SK-N-SH (cell line): ENCODE data around the gene ZNF248. TPM values are rescaled to one million over a fixed set of nuclear protein-coding genes. Genes with fewer than 3 reads are reported as not detected.

ENCODE experiments used
- CTCF ChIA-PET: fragments of 300-600, 350-600 bp; formaldehyde crosslinking; extraction: SDS; loops from one replicate; lab custom pipeline; 2021; lab: Yijun Ruan, JAX
- POLR2A ChIA-PET: fragments of 350-600 bp; sonication (Branson Sonifier 250); formaldehyde crosslinking; extraction: SDS; loops from one replicate; lab custom pipeline; 2020; ENCODE audit warnings: antibody characterized with exemption, inconsistent platforms; lab: Yijun Ruan, JAX
- DNase-seq: peaks from one replicate; pipeline ENCODE4 v3.0.0; 2012
- H2AFZ ChIP-seq: fragments of 200-600 bp; sonication (generic); 2 replicates; pipeline ENCODE4 v1.8.1; 2016; ENCODE audit warnings: antibody characterized with exemption, mild to moderate bottlenecking, low read depth
- H3F3A ChIP-seq: fragments of 200-600 bp; sonication (generic); replicated peaks from 2 replicates; pipeline ENCODE3; 2016; ENCODE audit warnings: antibody characterized with exemption, mild to moderate bottlenecking; ENCODE audit not compliant: insufficient read depth
- H3K27ac ChIP-seq, 2 experiments: fragments of 200-500 bp in 1 of 2; fragments of 200-600 bp in 1 of 2; sonication (Bioruptor generic) in 1 of 2; sonication (generic), shearing (Covaris generic) in 1 of 2; 2 replicates each; pipeline versions ENCODE4 v1.5.1 to v1.6.1; 2014 to 2016; ENCODE audit warnings: low read depth in 2 of 2, inconsistent platforms in 1 of 2, low read length in 1 of 2, mild to moderate bottlenecking in 1 of 2, mixed read lengths in 1 of 2
- H3K27me3 ChIP-seq: fragments of 200-600 bp; sonication (generic), shearing (Covaris generic); 2 replicates; pipeline ENCODE4 v1.6.1; 2016; ENCODE audit warnings: mixed run types; ENCODE audit not compliant: insufficient read depth
- H3K36me3 ChIP-seq, 2 experiments: fragments of 200-500 bp in 1 of 2; fragments of 200-600 bp in 1 of 2; sonication (Bioruptor generic) in 1 of 2; sonication (generic) in 1 of 2; replicated peaks in 1 of 2; 2 replicates each; pipeline versions ENCODE3 to v1.5.1; 2014 to 2016; ENCODE audit warnings: low read length in 1 of 2, mild to moderate bottlenecking in 1 of 2; ENCODE audit not compliant: insufficient read depth in 2 of 2, control insufficient read depth in 1 of 2
- H3K4me1 ChIP-seq, 2 experiments: fragments of 200-500 bp in 1 of 2; fragments of 200-600 bp in 1 of 2; sonication (Bioruptor generic) in 1 of 2; sonication (generic), shearing (Covaris generic) in 1 of 2; 2 replicates each; pipeline versions ENCODE4 v1.5.1 to v1.6.1; 2014 to 2016; ENCODE audit warnings: low read depth in 1 of 2, low read length in 1 of 2, mixed run types in 1 of 2; ENCODE audit not compliant: insufficient read depth in 2 of 2, control insufficient read depth in 1 of 2
- H3K4me2 ChIP-seq: fragments of 200-600 bp; sonication (generic), shearing (Covaris generic); 2 replicates; pipeline ENCODE4 v1.6.1; 2017; ENCODE audit warnings: mixed run types
- H3K4me3 ChIP-seq, 2 experiments: fragments of 200-500 bp in 1 of 2; fragments of 200-600 bp in 1 of 2; sonication (Bioruptor generic) in 1 of 2; sonication (generic), shearing (Covaris generic) in 1 of 2; 2 replicates each; pipeline versions ENCODE4 v1.5.1 to v1.8.1; 2014 to 2016; ENCODE audit warnings: low read depth in 2 of 2, inconsistent platforms in 1 of 2, low read length in 1 of 2, mild to moderate bottlenecking in 1 of 2, mixed read lengths in 1 of 2, moderate library complexity in 1 of 2
- H3K79me2 ChIP-seq: fragments of 200-600 bp; sonication (generic); 2 replicates; pipeline ENCODE4 v1.8.1; 2017; ENCODE audit warnings: mild to moderate bottlenecking; ENCODE audit not compliant: insufficient read depth
- H3K9ac ChIP-seq: fragments of 200-600 bp; sonication (generic); 2 replicates; pipeline ENCODE4 v1.6.1; 2017; ENCODE audit warnings: mixed run types
- H3K9me2 ChIP-seq: fragments of 200-600 bp; sonication (generic); 2 replicates; pipeline ENCODE4 v1.6.1; 2017; ENCODE audit warnings: mixed run types
- H3K9me3 ChIP-seq: fragments of 200-600 bp; sonication (generic); 2 replicates; pipeline ENCODE4 v1.6.1; 2017; ENCODE audit warnings: mixed run types, mild to moderate bottlenecking, moderate library complexity
- H4K20me1 ChIP-seq: fragments of 200-600 bp; sonication (generic); 2 replicates; pipeline ENCODE4 v1.6.1; 2017; ENCODE audit warnings: mild to moderate bottlenecking, mixed run types; ENCODE audit not compliant: insufficient read depth
- CTCF ChIP-seq: fragments of 200-600 bp; sonication (generic); IDR thresholded peaks from 2 replicates; pipeline ENCODE4 v1.6.1; 2017; ENCODE audit warnings: antibody characterized with exemption, mild to moderate bottlenecking, moderate library complexity
- FOXJ3 ChIP-seq: sonication (generic); formaldehyde crosslinking; IDR thresholded peaks from 2 replicates; pipeline ENCODE4 v1.5.1; 2020; ENCODE audit warnings: mild to moderate bottlenecking, missing genetic modification reagents
- MAX ChIP-seq: IDR thresholded peaks from 2 replicates; pipeline ENCODE4 v1.4.0; 2012; ENCODE audit warnings: low read depth
- NFIC ChIP-seq: IDR thresholded peaks from 2 replicates; pipeline ENCODE4 v1.4.0; 2012; ENCODE audit warnings: borderline replicate concordance
- RAD21 ChIP-seq: IDR thresholded peaks from 2 replicates; pipeline ENCODE4 v1.6.1; 2012; ENCODE audit warnings: mild to moderate bottlenecking, low read length
- RFX5 ChIP-seq: IDR thresholded peaks from 2 replicates; pipeline ENCODE4 v1.6.1; 2012; ENCODE audit warnings: mild to moderate bottlenecking, improper control_type of control experiment, low read length
- RXRA ChIP-seq: IDR thresholded peaks from 2 replicates; pipeline ENCODE4 v1.4.0; 2012; ENCODE audit warnings: low read depth, mild to moderate bottlenecking, borderline replicate concordance
- SIN3A ChIP-seq: IDR thresholded peaks from 2 replicates; pipeline ENCODE4 v1.6.1; 2012; ENCODE audit warnings: low read depth, mild to moderate bottlenecking, low read length, moderate library complexity, borderline replicate concordance
- SMC3 ChIP-seq: IDR thresholded peaks from 2 replicates; pipeline ENCODE4 v1.6.1; 2012; ENCODE audit warnings: low read depth, low read length, improper control_type of control experiment
- YY1 ChIP-seq: IDR thresholded peaks from 2 replicates; pipeline ENCODE4 v1.4.0; 2012; ENCODE audit warnings: low read depth, mild to moderate bottlenecking
- WGBS: methylation state at CpG from one replicate; pipeline ENCODE4 v1.1.6; 2017; ENCODE audit warnings: low lambda C conversion rate; 5-methylcytosine and 5-hydroxymethylcytosine counted together
- polyA plus RNA-seq, 3 experiments: library from polyadenylated mRNA; depleted of rRNA; stranded (reverse); fragments of >200 nt; gene quantifications; 2 replicates each; pipeline ENCODE4 v1.2.3, GENCODE V29; 2012

ZNF248 gene
- polyA plus RNA-seq, 1 of the 3 experiments (the other 2 are of a cell fraction), result 6.5 TPM

DNA sequence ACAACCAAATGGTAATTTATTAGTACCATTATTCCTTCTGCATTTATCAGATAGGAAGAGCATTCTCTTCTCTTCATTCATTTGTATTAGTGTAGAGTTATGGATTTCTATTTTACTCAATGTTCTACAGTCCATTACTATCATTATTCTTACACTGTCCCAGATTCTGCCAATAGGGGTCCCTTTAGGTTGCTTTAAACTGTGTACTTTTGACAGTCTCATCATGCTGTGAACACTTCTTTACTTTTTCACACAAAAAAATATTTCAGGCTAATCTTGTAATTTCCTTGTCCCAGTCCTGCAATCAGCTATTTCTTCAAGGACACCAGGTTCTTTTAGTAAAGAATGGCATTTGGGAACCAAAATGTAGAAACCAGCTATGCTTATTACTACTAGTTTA lies 99.3 kb downstream of the ZNF248 start (continued):
- no peak for TF ChIP-seq CTCF
- TF ChIP-seq FOXJ3 (CRISPR knock-in tag), result no peak
- no peak for TF ChIP-seq NFIC
- TF ChIP-seq MAX, result no peak
- no peak for TF ChIP-seq SIN3A
- TF ChIP-seq RFX5, result no peak
- no peak for TF ChIP-seq YY1

GRCh38 chr10:37754538-37755323 lies 102.7 kb downstream of the ZNF248 start:
- Histone ChIP-seq H2AFZ (no peak overlapping the region), H3K4me1 (no peaks in the 10 kb centered on the region), H3K36me3 (no peaks in the 10 kb centered on the region), H3K27ac (no peak overlapping the region), H3K79me2 (no peaks in the 10 kb centered on the region), H3K4me2 (no peak overlapping the region), H3K4me3 (no peak overlapping the region), H3K9me2 (no peaks in the 10 kb centered on the region), H3K9me3 (no peaks in the 10 kb centered on the region), H3K9ac (no peak overlapping the region), H3K27me3 (no peaks in the 10 kb centered on the region), H4K20me1 (no peaks in the 10 kb centered on the region), H3F3A (no peaks in the 10 kb centered on the region)
- ChIA-PET CTCF (interaction anchor here (0.6 to 1.8 kb wide), 19 partner anchors 10 to 855 kb away, joined by 3 to 5 read pairs (median 3); no protein-coding TSS in a partner anchor), POLR2A (no interaction called here)
- DNase-seq, result peak; percentile 32
- 4% methylated on average over 2 of the region's 2 CpGs for WGBS
- TF ChIP-seq RXRA (no peak), CTCF (peak; percentile 68), SMC3 (peak; percentile 51), RAD21 (peak; percentile 77)
